Astrocyte (in vitro differentiated cells and primary cell): ENCODE results near the gene OTOG. TPM values are rescaled to one million over a fixed set of nuclear protein-coding genes. Genes with fewer than 3 reads are reported as not detected.

Experiments used
- DNase-seq: peaks from one replicate; pipeline ENCODE4 v3.0.0-alpha.2; 2010; ENCODE audit warnings: low read depth
- FAIRE-seq: peaks from 2 replicates; lab custom pipeline; 2011; peaks lifted over from hg19 to GRCh38; lab: Jason Lieb, UNC
- H2AFZ ChIP-seq: 2 replicates; pipeline ENCODE4 v1.6.0; 2012; ENCODE audit warnings: low read depth, low read length, inconsistent platforms
- H3K27ac ChIP-seq: 2 replicates; pipeline ENCODE4 v1.5.1; 2011; ENCODE audit warnings: low read depth, low read length, inconsistent platforms
- H3K27me3 ChIP-seq: 2 replicates; pipeline ENCODE4 v1.6.0; 2011; ENCODE audit warnings: low read length, inconsistent platforms; ENCODE audit not compliant: insufficient read depth
- H3K36me3 ChIP-seq: 2 replicates; pipeline ENCODE4 v1.5.1; 2011; ENCODE audit warnings: low read length, inconsistent platforms; ENCODE audit not compliant: insufficient read depth
- H3K4me1 ChIP-seq: 2 replicates; pipeline ENCODE4 v1.5.1; 2011; ENCODE audit warnings: low read length, inconsistent platforms; ENCODE audit not compliant: insufficient read depth
- H3K4me2 ChIP-seq: 2 replicates; pipeline ENCODE4 v1.6.0; 2012; ENCODE audit warnings: low read length, inconsistent platforms
- H3K4me3 ChIP-seq: 2 replicates; pipeline ENCODE4 v1.5.1; 2011; ENCODE audit warnings: low read depth, mild to moderate bottlenecking, low read length, inconsistent platforms; ENCODE audit not compliant: insufficient read depth
- H3K79me2 ChIP-seq: 2 replicates; pipeline ENCODE4 v1.6.0; 2012; ENCODE audit warnings: mild to moderate bottlenecking, low read length, inconsistent platforms; ENCODE audit not compliant: insufficient read depth
- H3K9ac ChIP-seq: 2 replicates; pipeline ENCODE4 v1.6.0; 2012; ENCODE audit warnings: mild to moderate bottlenecking, low read length, inconsistent platforms
- H3K9me3 ChIP-seq: 2 replicates; pipeline ENCODE4 v1.5.1; 2012; ENCODE audit warnings: low read depth, mild to moderate bottlenecking, low read length, inconsistent platforms; ENCODE audit not compliant: insufficient read depth
- H4K20me1 ChIP-seq: 2 replicates; pipeline ENCODE4 v1.6.0; 2012; ENCODE audit warnings: low read length, inconsistent platforms; ENCODE audit not compliant: insufficient read depth
- H3K27ac Mint-ChIP-seq: one replicate; pipeline ENCODE4 v1.8.0; 2021; ENCODE audit warnings: mild to moderate bottlenecking, mixed read lengths; ENCODE audit not compliant: unreplicated experiment
- H3K27me3 Mint-ChIP-seq: one replicate; pipeline ENCODE4 v1.8.0; 2021; ENCODE audit warnings: low read depth, mixed read lengths; ENCODE audit not compliant: unreplicated experiment
- H3K36me3 Mint-ChIP-seq: one replicate; pipeline ENCODE4 v1.8.0; 2021; ENCODE audit warnings: low read depth, mixed read lengths; ENCODE audit not compliant: unreplicated experiment
- H3K4me1 Mint-ChIP-seq: one replicate; pipeline ENCODE4 v1.8.0; 2021; ENCODE audit warnings: low read depth, mixed read lengths; ENCODE audit not compliant: unreplicated experiment
- H3K4me3 Mint-ChIP-seq: one replicate; pipeline ENCODE4 v1.8.0; 2021; ENCODE audit warnings: mild to moderate bottlenecking, moderate library complexity, mixed read lengths; ENCODE audit not compliant: unreplicated experiment
- H3K9me3 Mint-ChIP-seq: one replicate; pipeline ENCODE4 v1.8.0; 2021; ENCODE audit warnings: mild to moderate bottlenecking, mixed read lengths; ENCODE audit not compliant: unreplicated experiment
- EZH2 ChIP-seq: IDR thresholded peaks from 2 replicates; pipeline ENCODE4 v1.6.1; 2012; ENCODE audit warnings: mild to moderate bottlenecking, low read length, inconsistent platforms; ENCODE audit not compliant: insufficient read depth
- total RNA-seq: library from RNA; stranded (reverse); gene quantifications from 2 replicates; pipeline ENCODE4 v1.2.1, GENCODE V29; 2021
- TF ChIP-seq, protein P1 (sequence below): IDR thresholded peaks from 2 replicates; pipeline ENCODE4 v1.5.1; 2011; ENCODE audit warnings: low read depth, mild to moderate bottlenecking, inconsistent platforms, low read length, moderate library complexity; ENCODE audit not compliant: insufficient read depth

Gene OTOG
- total RNA-seq, 1 donor from 2014 or later: not detected

DNA sequence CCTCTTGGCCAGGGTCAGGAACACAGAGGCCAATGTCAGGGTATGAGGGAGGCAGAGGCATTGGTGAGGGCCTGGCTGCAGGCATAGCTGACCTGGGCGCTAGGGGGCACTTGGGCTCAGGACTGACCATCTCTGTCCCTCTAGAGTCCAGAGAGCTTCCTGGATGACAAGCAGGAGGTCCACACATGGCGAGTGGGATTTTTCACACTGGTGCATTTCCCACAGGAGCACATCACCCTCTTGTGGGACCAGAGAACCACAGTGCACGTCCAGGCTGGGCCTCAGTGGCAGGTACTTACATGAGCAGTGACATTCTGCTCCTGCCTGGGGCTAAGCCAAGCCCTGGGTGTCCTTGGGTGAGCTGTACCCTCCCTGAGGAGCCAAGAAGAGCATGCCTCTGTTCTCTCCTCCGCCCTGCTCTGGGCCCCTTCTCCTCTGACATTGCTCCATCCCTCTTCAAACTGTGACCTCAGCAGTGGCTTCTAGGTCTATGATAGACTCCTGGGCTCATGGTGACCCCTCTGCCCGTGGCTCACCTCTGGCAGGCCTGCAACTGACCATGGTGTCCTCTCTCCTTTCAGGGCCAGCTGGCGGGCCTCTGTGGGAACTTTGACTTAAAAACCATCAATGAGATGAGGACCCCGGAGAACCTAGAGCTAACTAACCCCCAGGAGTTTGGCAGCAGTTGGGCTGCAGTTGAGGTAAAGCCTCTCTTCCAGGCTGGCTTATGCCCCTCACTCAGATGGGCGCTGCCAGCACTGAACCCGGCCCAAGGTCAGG is 46.6 kb downstream of the OTOG start:
- H2AFZ ChIP-seq: no peak overlapping the region
- DNase-seq (no peak), FAIRE-seq (no peak)
- H3K27ac ChIP-seq: no peak overlapping the region
- no peaks in the 10 kb centered on the region for H4K20me1 ChIP-seq
- Mint-ChIP-seq H3K27ac (no peak overlapping the region), H3K4me1 (no peaks in the 10 kb centered on the region), H3K27me3 (peaks cover 39% of the 10 kb centered on the region), H3K36me3 (peaks cover 4% of the 10 kb centered on the region), H3K4me3 (no peak overlapping the region), H3K9me3 (peaks cover 12% of the 10 kb centered on the region)
- no peaks in the 10 kb centered on the region for H3K27me3 ChIP-seq
- H3K9me3 ChIP-seq: no peaks in the 10 kb centered on the region
- no peak overlapping the region for H3K4me3 ChIP-seq
- no peaks in the 10 kb centered on the region for H3K4me1 ChIP-seq
- no peak for TF ChIP-seq EZH2
- TF ChIP-seq, protein P1, sequence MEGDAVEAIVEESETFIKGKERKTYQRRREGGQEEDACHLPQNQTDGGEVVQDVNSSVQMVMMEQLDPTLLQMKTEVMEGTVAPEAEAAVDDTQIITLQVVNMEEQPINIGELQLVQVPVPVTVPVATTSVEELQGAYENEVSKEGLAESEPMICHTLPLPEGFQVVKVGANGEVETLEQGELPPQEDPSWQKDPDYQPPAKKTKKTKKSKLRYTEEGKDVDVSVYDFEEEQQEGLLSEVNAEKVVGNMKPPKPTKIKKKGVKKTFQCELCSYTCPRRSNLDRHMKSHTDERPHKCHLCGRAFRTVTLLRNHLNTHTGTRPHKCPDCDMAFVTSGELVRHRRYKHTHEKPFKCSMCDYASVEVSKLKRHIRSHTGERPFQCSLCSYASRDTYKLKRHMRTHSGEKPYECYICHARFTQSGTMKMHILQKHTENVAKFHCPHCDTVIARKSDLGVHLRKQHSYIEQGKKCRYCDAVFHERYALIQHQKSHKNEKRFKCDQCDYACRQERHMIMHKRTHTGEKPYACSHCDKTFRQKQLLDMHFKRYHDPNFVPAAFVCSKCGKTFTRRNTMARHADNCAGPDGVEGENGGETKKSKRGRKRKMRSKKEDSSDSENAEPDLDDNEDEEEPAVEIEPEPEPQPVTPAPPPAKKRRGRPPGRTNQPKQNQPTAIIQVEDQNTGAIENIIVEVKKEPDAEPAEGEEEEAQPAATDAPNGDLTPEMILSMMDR: no peak
- no peaks in the 10 kb centered on the region for H3K79me2 ChIP-seq
- H3K9ac ChIP-seq: no peak overlapping the region
- no peak overlapping the region for H3K4me2 ChIP-seq
- H3K36me3 ChIP-seq: no peaks in the 10 kb centered on the region

GRCh38 chr11:17594686-17595192 is 47.7 kb downstream of the OTOG start:
- Histone ChIP-seq H3K4me2 (no peak overlapping the region), H3K79me2 (no peaks in the 10 kb centered on the region), H3K9ac (no peak overlapping the region), H3K27ac (no peak overlapping the region), H4K20me1 (no peaks in the 10 kb centered on the region), H3K4me1 (no peaks in the 10 kb centered on the region), H3K36me3 (no peaks in the 10 kb centered on the region), H3K4me3 (no peak overlapping the region), H3K27me3 (no peaks in the 10 kb centered on the region), H3K9me3 (no peaks in the 10 kb centered on the region), H2AFZ (no peak overlapping the region)
- no peak for TF ChIP-seq EZH2
- TF ChIP-seq, protein P1: no peak
- Mint-ChIP-seq H3K27me3 (peaks cover 49% of the 10 kb centered on the region), H3K4me3 (no peak overlapping the region), H3K36me3 (peaks cover 4% of the 10 kb centered on the region), H3K4me1 (no peaks in the 10 kb centered on the region), H3K27ac (no peak overlapping the region), H3K9me3 (peaks cover 12% of the 10 kb centered on the region)
- FAIRE-seq: no peak
- no peak for DNase-seq
